LHCN-M2 (cell line): ENCODE data around the gene UNC80. TPM values are rescaled to one million over a fixed set of nuclear protein-coding genes. Genes with fewer than 3 reads are reported as not detected.
"Not testable (repeated sequence)": the region's sequence is repeated elsewhere in the genome, so short reads cannot be mapped to it uniquely, and the experiment has no call there.

Experiments
- DNase-seq: peaks from one replicate; pipeline ENCODE4 v3.0.0-alpha.2; 2012; ENCODE audit warnings: low read depth
- polyA plus RNA-seq: library from polyadenylated mRNA; unstranded; fragments of >200 nt; gene quantifications from one replicate; pipeline ENCODE4 v1.2.1, GENCODE V29; 2012; ENCODE audit warnings: missing spikeins
- total RNA-seq: library from RNA; depleted of rRNA; stranded (reverse); fragments of >200 nt; gene quantifications from 2 replicates; pipeline ENCODE4 v1.2.3, GENCODE V29; 2014; rRNA removed

Gene UNC80, protein sequence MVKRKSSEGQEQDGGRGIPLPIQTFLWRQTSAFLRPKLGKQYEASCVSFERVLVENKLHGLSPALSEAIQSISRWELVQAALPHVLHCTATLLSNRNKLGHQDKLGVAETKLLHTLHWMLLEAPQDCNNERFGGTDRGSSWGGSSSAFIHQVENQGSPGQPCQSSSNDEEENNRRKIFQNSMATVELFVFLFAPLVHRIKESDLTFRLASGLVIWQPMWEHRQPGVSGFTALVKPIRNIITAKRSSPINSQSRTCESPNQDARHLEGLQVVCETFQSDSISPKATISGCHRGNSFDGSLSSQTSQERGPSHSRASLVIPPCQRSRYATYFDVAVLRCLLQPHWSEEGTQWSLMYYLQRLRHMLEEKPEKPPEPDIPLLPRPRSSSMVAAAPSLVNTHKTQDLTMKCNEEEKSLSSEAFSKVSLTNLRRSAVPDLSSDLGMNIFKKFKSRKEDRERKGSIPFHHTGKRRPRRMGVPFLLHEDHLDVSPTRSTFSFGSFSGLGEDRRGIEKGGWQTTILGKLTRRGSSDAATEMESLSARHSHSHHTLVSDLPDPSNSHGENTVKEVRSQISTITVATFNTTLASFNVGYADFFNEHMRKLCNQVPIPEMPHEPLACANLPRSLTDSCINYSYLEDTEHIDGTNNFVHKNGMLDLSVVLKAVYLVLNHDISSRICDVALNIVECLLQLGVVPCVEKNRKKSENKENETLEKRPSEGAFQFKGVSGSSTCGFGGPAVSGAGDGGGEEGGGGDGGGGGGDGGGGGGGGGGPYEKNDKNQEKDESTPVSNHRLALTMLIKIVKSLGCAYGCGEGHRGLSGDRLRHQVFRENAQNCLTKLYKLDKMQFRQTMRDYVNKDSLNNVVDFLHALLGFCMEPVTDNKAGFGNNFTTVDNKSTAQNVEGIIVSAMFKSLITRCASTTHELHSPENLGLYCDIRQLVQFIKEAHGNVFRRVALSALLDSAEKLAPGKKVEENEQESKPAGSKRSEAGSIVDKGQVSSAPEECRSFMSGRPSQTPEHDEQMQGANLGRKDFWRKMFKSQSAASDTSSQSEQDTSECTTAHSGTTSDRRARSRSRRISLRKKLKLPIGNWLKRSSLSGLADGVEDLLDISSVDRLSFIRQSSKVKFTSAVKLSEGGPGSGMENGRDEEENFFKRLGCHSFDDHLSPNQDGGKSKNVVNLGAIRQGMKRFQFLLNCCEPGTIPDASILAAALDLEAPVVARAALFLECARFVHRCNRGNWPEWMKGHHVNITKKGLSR (N-terminal part only)
- not detected in 2 replicates for total RNA-seq
- polyA plus RNA-seq, result not detected

DNA sequence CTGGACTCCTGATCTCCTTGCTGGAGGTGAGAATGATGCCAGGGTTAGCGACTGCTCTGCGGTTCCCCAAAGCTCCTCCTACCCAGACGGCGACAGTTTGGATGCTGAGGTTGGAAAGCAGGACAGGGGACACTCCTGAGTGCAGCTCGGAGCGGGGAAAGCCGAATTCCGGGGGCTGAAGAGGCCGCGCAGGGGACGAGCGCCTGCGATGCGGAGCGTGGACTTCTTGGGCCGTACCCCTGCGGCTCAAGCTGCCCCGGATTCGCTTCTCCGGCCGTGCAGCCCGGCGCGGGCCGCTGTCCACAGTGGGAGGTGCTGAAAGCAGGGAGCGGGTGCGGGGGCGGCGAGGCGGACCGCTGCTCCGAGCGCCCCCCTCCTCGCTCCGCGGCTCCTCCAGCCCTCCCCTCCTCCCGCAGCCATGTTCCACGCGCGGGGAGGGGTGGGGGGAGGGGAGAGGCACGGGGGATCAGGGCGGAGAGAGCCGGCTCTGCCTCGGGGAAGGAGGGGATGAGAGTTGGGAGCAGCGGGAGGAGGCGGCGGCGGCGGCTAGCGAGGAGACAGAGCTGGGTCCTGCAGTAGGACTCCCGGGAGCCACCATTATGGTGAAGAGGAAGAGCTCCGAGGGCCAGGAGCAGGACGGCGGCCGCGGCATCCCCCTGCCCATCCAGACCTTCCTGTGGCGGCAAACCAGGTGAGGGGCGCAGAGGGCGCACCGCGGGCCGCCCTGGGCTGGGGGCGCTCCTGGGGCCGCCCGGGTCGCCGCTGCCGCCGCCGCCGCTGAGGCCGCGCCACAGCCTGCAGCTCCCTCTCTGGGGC lies at the start of gene UNC80:
UNC80 (plus strand) TSS at position 359 of the 816 bp plus-strand sequence; CDS start at position 600, 241 bp downstream.
- peak; percentile 40 for DNase-seq

DNA sequence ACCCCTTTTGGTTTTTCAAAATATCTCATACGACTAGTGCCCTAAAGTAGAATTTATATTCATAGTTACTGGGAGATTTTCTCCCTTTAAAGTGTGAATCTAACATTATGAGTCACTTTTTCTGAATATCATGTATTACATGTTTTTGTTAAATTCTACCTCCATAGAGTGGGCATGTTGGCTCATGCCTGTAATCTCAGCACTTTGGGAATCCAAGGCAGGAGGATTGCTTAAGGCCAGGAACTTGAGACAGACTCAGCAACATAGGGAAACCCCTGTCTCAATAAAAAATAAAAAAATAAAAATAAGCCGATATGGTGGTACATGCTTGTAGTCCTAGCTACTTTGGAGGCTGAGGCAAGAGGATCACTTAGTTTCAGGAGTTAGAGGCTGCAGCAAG lies 45.3 kb upstream of the UNC80 start:
- no peak for DNase-seq

DNA sequence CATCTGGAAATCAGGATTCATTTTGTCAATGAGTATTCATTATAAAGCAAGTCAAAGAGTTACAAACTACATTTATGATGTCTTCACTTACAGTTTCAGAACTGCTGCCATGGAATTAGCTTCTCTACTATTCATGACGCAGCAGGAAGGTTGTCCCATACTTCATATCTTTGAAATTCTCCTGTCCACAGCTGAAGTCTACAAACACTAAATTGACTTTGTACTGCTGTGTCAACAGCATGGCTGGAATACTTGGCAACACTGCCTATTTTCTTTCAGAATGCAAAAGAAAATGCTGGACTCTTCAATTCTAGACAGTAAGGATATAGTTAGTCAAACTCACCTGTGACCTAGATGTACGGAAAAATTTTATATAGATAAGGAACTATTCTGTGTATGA lies 44.6 kb upstream of the UNC80 start:
- DNase-seq, result no peak

DNA sequence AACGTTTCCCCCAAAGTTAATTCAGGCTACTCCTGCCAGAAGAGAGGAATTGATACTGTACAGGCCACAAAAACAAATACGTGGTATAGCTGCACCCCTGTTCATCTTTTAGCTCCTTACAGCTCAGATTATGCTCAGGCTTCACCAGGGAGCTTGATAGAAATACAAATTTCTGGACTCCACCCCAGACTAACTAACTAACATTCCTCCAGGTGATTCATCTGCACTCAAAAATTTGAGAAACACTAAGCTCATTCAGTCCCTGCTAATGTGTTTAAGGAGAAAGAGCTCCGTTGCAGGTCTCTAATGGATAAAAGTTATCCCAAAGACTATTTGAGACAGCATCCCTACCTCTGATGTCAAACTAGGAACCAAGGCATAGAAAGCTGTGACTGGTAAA lies 36.8 kb upstream of the UNC80 start:
- no peak for DNase-seq

DNA sequence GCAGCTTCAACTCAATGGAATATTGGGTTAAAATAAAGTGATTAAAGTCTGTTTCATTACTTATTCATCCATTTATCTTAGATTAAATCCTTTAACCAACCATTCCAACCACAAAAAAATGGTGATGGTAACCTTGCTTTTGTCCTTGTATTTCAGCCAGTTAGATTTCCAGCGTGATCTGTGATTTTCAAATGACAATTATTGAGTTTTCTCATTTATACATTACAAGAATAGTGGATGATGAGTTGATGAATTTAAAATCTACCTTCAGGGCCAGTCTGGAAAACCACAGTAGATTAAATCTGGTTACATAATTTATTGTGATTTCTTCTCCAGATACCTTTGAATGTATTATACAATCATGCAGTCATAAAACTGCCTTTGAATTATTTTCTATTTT lies 29.7 kb upstream of the UNC80 start:
- DNase-seq, result no peak

DNA sequence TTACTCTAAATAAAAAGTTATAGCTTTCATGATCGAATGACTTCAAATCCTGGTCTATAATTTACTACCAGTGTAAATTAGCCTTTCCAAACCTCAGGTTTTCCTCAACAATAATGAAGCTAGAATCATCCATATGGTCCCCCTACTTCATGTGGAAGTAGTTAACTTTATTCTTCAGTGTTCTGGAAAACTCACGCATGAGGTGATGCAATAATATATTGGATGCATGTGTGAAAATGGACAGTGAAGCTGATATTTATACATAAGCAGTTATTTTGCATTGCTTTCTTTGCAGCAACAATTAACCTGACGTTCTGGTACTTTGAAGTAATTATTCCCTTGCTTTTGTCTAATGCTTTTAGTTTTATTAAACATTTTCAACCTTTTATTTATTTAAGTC lies 18.6 kb upstream of the UNC80 start:
- DNase-seq, result no peak

DNA sequence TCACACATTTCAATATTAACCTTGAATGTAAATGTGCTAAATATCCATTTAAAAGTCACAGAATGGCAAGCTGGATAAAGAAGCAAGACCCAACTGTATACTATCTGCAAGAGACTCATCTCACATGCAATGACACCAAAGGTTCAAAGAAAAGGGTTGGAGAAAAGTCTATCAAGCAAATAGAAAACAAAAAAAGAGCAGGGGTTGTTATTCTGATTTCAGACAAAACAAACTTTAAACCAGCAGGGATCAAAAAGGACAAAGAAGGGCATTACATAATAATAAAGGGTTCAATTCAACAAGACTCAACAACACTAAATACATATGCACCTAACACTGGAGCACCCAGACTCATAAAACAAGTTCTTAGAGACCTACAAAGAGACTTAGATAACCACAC lies 14.5 kb upstream of the UNC80 start:
- DNase-seq, result no peak

DNA sequence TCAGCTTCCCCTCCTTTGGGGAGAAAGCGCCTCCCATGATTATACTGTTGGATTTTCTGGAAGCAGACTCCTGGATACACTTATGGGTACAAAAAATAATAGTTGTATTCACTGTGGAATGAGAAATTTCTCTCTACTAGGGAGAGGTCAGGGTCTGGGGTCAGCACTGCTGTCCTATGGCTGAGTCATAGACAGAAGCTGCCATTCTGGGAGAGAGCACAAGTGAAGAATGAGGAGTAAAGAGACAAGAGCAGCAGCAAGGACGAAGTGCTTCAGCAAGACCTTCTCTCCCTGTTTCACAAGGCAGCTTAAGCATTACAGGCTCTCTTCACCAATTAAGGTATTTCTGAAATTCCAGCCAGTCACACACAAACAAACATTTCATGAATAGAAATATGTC lies 10.1 kb upstream of the UNC80 start:
- DNase-seq, result peak; percentile 15

DNA sequence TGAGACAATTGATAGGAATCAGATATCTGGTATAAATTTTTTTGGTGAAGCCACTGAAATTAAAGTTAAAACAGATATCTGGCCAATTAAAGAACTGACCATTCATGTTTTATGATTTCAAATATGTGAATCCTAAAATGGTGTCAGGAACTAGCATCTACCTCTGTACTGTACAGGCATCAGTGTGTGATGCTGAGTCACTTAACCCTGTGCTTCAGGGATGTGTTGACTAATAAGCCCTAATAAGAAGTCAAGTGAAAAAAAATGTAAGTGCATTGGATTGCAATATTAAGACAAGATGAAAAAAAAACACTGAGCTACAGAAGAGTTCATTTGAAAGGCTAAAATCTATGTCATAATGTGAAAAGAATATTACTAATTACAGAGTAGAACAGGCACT lies 9.1 kb upstream of the UNC80 start:
- DNase-seq, result peak; percentile 50

DNA sequence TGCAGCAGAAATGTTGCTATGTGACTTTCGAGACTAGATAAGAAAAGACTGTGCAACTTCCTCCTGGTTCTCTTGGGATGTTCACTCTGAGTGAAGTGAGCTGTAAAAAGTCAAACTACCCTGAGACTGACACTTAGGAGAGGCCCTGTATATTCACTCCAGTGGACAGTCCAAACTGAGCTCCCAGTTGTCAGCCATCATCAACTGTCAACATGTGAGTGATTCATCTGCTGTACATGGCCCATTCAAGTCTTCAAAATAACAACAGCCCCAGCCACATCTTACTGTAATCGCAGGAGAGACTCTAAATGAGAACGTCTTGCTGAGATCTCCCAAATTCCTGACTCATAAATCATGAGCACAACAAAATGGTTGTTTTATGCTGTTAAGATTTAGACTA lies 8.5 kb upstream of the UNC80 start:
- peak; percentile 81 for DNase-seq

DNA sequence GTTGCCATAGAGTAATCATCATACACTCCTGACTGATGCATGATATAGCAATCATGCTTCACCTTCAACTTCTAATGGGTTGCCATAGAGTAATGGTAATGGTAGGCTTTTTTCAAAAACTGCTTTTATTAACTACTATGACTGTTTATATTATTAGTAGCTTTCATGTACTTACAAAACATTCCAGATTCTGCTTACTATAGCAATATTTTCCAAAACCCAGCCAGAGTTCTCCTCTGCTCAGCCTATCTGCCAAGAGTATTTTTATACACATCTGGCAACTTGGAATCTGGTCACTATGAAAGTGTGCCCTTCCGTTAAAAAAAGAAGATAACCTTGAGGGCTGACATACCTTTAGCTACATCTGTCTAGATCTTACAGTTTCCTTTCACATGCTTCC lies 5.0 kb upstream of the UNC80 start:
- DNase-seq, result no peak

DNA sequence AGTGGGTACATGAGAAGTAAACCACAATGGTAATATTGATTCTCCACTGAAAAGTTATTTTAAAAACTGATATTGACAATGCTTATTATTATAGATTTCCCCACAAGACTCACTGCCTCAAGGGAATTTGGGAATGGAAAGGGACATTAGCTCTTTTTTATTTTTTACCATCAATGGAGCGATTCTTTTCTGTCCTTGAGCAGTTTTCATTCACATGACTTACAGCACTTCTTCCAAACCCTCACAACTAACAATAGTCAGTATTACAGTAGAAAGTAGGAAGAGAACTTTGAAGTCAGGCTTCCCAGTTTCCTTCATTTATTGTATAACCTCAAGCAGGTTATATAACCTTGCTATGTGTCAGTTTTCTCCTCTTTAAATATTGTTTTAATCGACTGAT lies 4.3 kb upstream of the UNC80 start:
- no peak for DNase-seq

DNA sequence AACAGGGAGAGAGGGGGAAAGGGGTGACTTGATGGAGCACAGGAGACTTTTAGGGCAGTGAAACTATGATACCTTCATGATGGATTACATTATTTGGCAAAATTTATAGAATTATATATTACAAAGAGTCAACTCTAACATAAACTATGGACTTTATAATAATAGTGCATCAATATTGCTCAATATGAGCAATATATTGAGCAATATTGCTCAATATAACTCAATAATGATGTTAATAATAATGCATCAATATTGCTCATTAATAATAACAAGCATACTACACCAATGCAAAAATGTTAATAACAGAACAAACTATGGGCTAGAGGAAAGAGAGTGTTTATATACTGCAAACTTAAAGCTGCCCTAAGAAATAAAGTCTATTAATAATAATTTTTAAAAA lies 3.1 kb upstream of the UNC80 start:
- DNase-seq, result no peak

DNA sequence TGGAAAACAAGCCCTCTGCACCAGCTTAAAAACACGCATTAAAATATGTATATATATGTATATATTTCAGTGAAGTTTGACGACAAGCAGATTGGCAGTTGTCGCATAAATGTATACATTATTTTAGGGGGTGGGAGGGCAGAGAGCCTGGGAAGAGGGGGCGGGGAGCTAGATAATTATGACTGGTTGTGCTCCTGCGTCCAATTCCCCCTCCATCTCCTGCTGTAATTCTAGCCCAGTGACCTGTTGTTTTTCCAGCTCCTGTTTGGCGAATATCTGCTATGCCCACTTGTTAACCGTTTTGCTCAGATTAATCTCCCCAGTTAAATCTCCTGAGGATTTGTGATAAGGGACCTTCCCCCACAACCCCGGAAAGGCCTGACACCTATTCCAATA lies 656 bp downstream of the UNC80 start:
- no peak for DNase-seq

DNA sequence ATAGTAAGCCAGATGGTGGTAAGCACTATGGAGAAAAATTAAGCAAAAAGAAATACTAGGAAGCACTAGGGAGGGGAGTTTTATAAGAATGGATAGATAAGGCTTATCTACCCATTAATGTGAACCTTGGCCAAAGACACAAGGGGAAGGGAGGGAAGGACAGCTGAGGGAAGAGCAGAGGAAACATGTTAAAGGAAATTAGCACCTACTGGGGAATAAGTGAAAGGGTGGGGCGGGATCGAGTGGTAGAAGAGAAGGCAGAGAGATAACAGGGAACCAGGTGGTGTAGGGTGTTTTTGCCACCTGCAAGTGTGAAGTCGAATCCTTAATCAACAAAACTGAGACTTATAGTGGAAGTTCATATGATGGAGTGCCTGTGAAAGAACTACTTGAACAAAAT lies 1.7 kb downstream of the UNC80 start:
- DNase-seq, result no peak

DNA sequence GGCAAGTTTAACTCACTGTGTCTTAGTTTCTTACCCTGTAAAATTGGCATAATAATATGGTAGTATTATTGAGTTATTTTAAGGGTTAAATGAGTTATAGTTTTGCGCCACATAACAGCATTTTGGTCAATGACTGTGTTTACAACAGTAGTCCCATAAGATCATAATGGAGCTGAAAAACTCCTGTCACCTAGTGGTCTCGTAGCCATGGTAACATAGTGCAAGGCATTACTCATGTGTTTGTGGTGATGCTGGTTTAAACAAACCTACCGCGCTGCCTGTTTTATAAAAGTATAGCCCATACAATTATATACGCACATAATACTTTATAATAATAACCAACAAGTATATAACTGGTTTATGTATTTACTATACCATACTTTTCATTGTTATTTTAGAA lies 15.8 kb downstream of the UNC80 start:
- peak; percentile 8 for DNase-seq

DNA sequence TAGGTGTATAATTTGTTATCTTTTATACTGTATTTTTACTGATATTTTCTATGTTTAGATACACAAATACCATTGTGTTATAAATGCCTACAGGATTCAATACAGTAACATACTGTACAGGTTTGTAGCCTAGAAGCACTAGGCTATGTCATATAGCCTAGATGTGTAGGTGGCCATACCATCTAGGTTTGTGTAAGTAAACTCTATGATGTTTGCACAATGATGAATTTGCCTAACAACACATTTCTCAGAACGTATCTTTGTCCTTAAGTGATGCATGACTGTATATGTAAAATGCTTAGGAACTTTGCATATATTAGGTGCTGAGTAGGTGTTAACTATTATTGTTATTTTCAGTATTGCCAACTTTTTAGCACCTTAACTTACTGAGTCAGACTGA lies 17.3 kb downstream of the UNC80 start:
- DNase-seq, result no peak

DNA sequence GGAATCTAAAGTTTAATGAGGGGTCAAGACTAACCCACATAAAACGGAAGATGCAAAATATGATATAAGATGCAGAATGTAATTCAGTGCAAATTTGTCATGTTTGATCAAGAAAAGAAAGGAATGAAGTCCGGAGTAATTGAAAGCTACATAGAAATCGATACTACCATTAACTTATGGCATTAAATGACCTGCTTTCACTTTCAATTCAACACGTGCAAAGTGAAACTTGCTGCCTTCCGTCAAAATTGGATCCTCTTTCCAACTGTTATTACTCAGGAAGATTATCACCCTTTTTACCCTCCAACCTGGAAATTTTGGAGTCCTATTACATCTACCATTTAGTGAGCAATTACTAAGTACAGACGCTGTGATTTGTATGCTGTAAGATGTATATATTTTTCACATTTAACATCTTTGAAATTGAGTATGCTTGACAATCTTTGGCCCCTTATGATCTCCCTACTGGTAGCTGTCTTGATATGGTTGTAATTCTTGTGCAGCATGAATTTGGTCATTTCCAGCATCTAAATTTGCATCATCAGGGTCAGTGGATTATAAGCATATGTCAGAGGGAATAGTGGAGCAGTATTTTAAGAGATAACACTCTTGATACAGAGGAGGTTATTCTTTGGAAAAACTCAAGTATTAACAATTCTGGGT lies 18.6 kb downstream of the UNC80 start:
- peak; percentile 8 for DNase-seq

DNA sequence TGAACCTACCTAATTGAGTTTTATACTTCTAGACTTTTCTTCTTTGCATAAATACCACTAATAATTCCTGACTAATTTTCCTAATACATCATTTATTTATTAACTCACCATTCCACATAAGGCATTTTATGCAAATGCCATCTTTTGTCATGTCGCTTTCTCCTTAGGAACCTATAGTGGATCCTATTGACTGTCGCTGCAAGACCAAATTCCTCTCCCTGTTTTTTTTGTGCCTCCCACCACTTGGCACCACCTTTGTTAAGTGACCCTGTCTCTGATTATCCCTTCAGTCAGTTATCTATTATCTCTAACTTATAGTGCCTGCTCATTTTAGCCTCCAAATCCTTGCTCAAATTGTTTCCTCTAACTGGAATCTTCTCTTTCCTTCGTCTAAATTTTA lies 19.5 kb downstream of the UNC80 start:
- DNase-seq, result no peak

DNA sequence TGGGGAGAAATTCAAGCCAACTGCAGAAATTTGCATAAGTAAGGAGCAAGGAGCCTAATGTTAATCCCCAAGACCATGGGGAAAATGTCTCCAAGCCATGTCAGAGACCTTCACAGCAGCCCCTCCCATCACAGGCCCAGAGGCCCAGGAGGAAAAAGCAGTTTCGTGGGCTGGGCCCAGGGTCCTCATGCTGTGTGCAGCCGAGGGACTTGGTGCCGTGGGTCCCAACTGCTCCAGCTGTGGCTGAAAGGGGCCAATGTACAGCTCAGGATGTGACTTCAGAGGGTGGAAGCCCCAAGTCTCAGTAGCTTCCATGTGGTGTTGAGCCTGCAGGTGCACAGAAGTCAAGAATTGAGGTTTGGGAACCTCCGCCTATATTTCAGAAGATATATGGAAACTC lies 23.8 kb downstream of the UNC80 start:
- DNase-seq, result not testable (repeated sequence)

DNA sequence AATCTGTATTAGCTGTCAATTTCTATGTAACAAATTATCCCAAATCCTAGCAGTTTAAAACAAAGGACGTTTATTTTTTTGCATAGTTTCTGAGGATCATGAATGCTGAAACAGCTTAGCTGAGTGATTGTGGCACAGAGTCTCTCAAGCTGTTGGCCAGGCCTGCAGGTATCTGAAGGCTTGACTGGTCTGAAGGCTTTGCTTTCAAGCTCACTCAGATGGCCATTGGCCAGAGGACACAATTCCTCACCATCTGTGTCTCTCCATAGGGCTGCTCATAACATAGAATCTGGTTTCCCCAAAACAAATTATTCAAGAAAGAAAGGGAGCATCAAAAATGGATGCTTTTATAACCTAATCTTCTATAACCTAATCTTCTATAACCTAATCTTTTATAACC lies 33.7 kb downstream of the UNC80 start:
- no peak for DNase-seq
